ENCODE data around the gene GUK1. TPM values are rescaled to one million over a fixed set of nuclear protein-coding genes. Genes with fewer than 3 reads are reported as not detected.

Gene GUK1
- polyA plus RNA-seq, 1 donor from 2014 or later: 502 TPM

DNA sequence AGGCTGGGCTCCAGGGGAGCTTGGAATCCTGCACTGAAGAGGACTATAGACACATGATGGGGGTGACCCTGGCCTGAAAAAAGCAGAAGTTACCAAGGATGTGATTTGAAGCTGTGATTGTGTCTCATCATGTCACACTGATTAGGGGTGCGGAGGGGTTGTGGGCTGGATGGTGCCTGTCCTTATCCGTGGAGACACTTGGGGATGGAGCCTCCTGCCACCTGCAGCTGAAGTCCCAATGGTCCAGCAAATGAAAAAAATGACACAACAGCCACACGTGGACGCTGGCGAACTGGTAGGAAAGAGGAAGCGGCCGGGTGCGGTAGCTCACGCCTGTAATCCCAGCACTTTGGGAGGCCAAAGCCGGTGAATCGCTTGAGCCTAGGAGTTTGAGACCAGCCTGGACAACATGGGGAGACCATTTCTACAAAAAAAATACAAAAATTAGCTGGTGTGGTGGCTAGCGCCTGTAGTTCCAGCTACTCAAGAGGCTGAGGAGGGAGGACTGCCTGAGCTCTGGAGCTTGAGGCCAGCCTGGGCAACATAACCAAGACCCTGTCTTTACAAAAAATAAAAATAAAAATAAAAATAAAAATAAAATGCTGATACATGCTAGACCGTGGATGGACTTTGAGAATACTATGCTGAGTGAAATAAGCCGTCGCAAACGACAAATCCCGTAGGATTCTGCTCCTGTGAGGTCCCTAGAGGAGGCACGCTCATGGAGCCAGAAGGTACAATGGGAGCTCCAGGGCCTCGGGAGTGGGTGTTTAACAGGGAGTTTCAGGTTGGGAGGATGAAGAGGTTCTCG lies 24.7 kb downstream of the GUK1 start:
- no peaks in the 10 kb centered on the region for H4K20me1 ChIP-seq (ENCODE audit: insufficient read depth)
- H3K79me2 ChIP-seq (replicated peaks; ENCODE audit: insufficient read depth, low read length): peaks cover 11% of the 10 kb centered on the region
- H3K4me3 ChIP-seq (ENCODE audit: low read length): peak overlapping the region; percentile 83
- no peaks in the 10 kb centered on the region for H3K36me3 ChIP-seq (ENCODE audit: insufficient read depth, low read length)
- no peaks in the 10 kb centered on the region for H3K9me2 ChIP-seq (ENCODE audit: insufficient read depth, low read length)
- peak overlapping the region; percentile 90 for H3K27ac ChIP-seq (ENCODE audit: low read length)
- no peaks in the 10 kb centered on the region for H3K9me3 ChIP-seq (ENCODE audit: low read length)
- no peaks in the 10 kb centered on the region for H3K27me3 ChIP-seq (ENCODE audit: insufficient read depth, low read depth, low read length)
- H2AFZ ChIP-seq (ENCODE audit: low read depth, low read length): peak overlapping the region; percentile 98
- H3F3A ChIP-seq (ENCODE audit: insufficient read depth, low read length, poor library complexity, severe bottlenecking): no peaks in the 10 kb centered on the region
- peak overlapping the region; percentile 89 for H3K4me2 ChIP-seq (ENCODE audit: low read length)
- H3K9ac ChIP-seq (ENCODE audit: low read length): peak overlapping the region; percentile 78
- TF ChIP-seq RAD21 (conservative IDR thresholded peaks at IDR 0.05) (no peak), SMC3 (conservative IDR thresholded peaks at IDR 0.05; ENCODE audit: poor library complexity) (no peak)

DNA sequence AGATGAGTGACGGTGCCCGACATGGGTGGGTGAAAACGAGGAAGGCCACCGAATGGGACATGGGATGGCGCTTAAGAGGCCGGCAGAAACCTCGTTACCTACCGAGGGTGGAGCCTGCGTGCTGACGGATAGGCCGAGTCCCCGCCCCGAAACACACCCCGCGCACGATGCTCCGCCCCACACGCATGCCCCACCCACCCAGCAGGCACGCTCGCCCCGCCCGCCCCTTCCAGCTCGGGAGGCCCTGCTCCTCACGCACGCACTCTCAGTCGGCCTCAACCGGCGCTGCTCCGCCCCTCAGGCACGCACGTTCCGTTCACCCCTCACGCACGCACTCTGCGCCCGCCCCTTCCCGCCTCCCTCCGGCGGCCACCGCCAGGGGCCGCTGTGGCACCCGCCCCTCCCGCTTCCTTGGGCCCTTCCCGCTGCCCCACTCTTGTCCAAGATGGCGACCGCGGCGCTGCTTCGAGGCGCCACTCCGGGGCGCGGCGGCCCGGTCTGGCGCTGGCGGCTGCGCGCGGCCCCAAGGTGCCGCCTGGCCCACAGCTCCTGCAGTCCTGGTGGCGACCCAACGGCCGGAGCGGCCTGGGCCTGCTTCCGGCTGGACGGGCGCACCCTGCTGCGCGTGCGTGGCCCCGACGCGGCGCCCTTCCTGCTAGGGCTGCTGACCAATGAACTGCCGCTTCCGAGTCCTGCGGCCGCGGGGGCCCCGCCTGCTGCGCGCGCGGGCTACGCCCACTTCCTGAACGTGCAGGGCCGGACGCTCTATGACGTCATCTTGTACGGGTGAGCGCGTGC lies 25.5 kb downstream of the GUK1 start, which contains the start of gene IBA57:
TSS of gene IBA57 (plus strand) at position 433 of the 798 bp plus-strand sequence. CDS start at position 446, 13 bp downstream.
- peak within 1 kb of the TSS; percentile 98 for H2AFZ ChIP-seq (ENCODE audit: low read depth, low read length)
- peak within 1 kb of the TSS; percentile 86 for H3K9ac ChIP-seq (ENCODE audit: low read length)
- peaks cover 11% of the 10 kb centered on the region for H3K79me2 ChIP-seq (replicated peaks; ENCODE audit: insufficient read depth, low read length)
- no peaks in the 10 kb centered on the region for H4K20me1 ChIP-seq (ENCODE audit: insufficient read depth)
- H3K36me3 ChIP-seq (ENCODE audit: insufficient read depth, low read length): no peaks in the 10 kb centered on the region
- peak within 1 kb of the TSS; percentile 90 for H3K4me2 ChIP-seq (ENCODE audit: low read length)
- H3F3A ChIP-seq (ENCODE audit: insufficient read depth, low read length, poor library complexity, severe bottlenecking): no peaks in the 10 kb centered on the region
- peak within 1 kb of the TSS; percentile 83 for H3K4me3 ChIP-seq (ENCODE audit: low read length)
- peak; percentile 68 for TF ChIP-seq SMC3 (conservative IDR thresholded peaks at IDR 0.05; ENCODE audit: poor library complexity)
- peak; percentile 90 for TF ChIP-seq EP300 (conservative IDR thresholded peaks at IDR 0.05; ENCODE audit: poor library complexity, severe bottlenecking)
- TF ChIP-seq MXI1 (conservative IDR thresholded peaks at IDR 0.05; ENCODE audit: poor library complexity, severe bottlenecking): peak; percentile 86
- TF ChIP-seq, protein P1, sequence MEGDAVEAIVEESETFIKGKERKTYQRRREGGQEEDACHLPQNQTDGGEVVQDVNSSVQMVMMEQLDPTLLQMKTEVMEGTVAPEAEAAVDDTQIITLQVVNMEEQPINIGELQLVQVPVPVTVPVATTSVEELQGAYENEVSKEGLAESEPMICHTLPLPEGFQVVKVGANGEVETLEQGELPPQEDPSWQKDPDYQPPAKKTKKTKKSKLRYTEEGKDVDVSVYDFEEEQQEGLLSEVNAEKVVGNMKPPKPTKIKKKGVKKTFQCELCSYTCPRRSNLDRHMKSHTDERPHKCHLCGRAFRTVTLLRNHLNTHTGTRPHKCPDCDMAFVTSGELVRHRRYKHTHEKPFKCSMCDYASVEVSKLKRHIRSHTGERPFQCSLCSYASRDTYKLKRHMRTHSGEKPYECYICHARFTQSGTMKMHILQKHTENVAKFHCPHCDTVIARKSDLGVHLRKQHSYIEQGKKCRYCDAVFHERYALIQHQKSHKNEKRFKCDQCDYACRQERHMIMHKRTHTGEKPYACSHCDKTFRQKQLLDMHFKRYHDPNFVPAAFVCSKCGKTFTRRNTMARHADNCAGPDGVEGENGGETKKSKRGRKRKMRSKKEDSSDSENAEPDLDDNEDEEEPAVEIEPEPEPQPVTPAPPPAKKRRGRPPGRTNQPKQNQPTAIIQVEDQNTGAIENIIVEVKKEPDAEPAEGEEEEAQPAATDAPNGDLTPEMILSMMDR (IDR thresholded peaks at IDR 0.05; ENCODE audit: poor library complexity, severe bottlenecking): peak; percentile 99
- peak; percentile 61 for TF ChIP-seq RAD21 (conservative IDR thresholded peaks at IDR 0.05)
- peak; percentile 92 for TF ChIP-seq TAF1 (IDR thresholded peaks at IDR 0.05; ENCODE audit: low read depth)
- peak; percentile 80 for TF ChIP-seq POLR2AphosphoS5 (IDR thresholded peaks at IDR 0.05)
- TF ChIP-seq EZH2 (IDR thresholded peaks at IDR 0.05; ENCODE audit: borderline replicate concordance, insufficient read depth, low read length, poor library complexity, severe bottlenecking): no peak
- TF ChIP-seq REST (IDR thresholded peaks at IDR 0.05; ENCODE audit: borderline replicate concordance): peak; percentile 74
- no peaks in the 10 kb centered on the region for H3K27me3 ChIP-seq (ENCODE audit: insufficient read depth, low read depth, low read length)
- peak within 1 kb of the TSS; percentile 90 for H3K27ac ChIP-seq (ENCODE audit: low read length)
- no peaks in the 10 kb centered on the region for H3K9me3 ChIP-seq (ENCODE audit: low read length)
- H3K9me2 ChIP-seq (ENCODE audit: insufficient read depth, low read length): no peaks in the 10 kb centered on the region
